NCI-H128 (cell line): ENCODE results near the gene ARPP21.
"Not testable (repeated sequence)": the region's sequence is repeated elsewhere in the genome, so short reads cannot be mapped to it uniquely, and the experiment has no call there.

Experiments used
- DNase-seq: peaks from one replicate; lab custom pipeline; 2025; ENCODE audit not compliant: unreplicated experiment; lab: John Stamatoyannopoulos, UW

Gene ARPP21

GRCh38 chr3:35777563-35778554, 138.5 kb downstream of the ARPP21 start:
- no peak for DNase-seq

DNA sequence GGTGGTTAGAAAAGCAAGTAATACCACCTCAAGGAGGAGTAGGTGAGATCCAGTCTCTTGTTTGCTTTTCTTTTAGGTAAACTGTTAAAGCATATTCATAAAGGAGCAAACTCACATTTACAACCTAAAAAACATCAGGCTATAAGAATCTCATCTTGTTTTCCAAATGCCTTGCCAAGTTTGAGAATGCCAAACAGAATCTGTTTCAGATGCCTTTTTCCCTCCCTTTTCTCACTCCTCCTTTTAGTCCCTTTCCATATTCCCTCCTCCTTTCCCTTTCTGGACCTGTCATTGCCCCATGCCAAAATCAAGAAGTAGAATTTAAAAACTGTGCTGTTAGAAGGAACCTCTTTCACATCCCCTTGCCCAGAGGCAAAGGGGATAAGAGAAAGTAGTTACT, 140.3 kb downstream of the ARPP21 start:
- no peak for DNase-seq

- DNase-seq: no peak
Observed at GRCh38 chr3:35780800-35781199, 141.5 kb downstream of the ARPP21 start.

DNA sequence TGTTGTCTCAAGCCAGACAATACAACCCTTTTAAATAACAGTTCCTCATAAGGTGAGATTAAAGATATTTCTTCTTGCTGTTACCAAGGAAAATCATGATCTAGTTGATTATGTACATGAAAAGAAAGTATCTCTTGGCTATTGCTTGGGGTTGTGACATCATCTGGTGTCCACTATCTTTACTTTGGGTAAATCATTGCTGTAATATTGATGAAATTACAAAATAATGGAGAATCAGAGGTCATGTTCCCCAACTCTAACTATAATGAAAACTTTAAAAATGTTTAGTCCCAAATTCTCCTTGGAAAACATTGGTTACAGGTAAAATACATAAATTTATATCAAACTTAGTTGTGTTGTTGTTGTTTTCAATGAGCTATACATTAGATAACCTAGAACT, 142.2 kb downstream of the ARPP21 start:
- DNase-seq: no peak

DNA sequence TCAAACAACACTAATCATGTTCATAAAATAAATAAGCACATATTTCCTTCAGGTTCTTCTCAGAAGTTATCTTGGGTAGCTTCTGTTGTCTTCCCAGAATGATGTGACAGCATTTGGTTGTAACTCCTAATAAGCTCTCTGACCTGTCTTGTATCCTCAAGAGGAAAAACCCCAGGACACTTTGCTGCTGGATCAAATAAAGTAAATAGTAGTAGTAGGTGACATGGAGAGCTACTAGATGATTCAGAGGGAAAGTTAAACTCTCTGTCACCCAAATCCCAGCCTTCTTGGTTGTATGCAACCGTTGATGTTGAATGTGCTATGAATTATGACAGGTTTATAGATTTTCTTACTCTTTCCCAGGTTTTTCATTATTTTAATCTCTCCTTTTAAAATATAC, 143.0 kb downstream of the ARPP21 start:
- DNase-seq: no peak

DNA sequence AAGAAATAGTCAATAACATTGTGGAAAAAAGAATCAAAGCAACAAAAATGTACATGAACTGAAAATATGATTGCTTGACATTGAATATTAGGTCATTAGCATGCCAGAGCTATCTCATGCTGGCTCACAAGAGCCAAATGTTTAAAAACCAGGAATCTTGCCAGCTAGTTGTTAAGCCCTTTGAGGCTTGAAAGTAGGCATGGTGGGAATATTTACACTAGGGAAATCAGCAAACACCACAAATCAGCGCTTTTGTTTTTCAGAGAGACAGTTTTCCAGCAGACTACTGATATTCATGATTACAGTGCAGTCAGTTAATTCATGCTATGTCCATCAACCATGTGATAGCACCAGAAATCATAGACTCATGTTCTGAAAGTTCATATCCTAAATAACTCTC, 144.8 kb downstream of the ARPP21 start:
- no peak for DNase-seq

DNA sequence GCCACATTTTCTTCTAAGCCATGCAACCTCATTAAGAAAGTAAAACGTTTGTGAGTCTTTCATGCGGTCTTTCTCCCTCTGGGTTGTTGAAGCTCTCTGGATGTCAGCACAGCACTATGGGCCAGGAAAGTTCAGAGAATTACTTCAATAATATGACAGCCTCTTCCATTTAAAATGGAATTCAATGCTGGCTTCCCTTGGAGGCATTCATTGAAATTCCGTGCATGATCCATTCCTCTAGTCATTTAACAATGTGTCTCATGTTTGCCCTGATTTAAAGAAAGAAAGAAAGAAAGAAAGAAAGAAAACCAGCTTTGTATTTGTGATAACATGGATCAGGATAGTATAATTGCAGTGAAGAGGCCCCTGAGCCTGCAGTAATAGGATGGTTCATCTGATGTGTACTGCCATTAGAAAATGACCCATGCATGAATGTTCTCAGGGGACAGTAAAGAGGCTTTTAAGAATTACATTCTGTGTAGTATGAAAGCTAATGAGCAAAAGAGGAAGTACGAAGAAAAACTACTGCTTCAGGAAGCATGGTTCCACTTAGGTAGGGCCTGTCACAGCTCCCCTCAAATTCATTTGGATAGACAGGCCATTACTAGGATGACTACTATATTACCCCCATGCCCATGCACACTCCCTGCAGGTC, 146.0 kb downstream of the ARPP21 start:
- DNase-seq: no peak

DNA sequence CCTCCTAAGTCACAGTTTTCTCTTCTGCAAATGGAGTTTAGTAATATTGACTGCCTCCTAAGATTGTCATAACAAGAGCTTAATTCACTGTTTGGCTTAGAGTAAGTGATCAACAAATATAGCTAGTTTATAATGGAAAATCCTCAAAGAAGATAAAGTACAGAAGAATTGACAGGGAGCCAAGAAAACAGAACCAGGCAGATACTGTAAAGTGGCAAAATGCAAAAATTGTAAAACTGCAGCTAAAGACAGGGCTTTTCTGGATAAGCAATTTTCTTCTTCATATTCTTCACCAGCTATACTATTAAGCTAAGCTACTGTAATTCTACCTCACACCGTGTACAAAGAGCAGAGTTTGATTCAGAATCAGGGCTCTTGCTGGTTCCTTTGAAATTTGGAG, 148.6 kb downstream of the ARPP21 start:
- no peak for DNase-seq

- no peak for DNase-seq
Observed at GRCh38 chr3:35789042-35789831, 149.9 kb downstream of the ARPP21 start.

- DNase-seq: no peak
Observed at GRCh38 chr3:35790764-35791163, 151.4 kb downstream of the ARPP21 start.

- DNase-seq: no peak
Observed at GRCh38 chr3:35793667-35794066, 154.3 kb downstream of the ARPP21 start.

DNA sequence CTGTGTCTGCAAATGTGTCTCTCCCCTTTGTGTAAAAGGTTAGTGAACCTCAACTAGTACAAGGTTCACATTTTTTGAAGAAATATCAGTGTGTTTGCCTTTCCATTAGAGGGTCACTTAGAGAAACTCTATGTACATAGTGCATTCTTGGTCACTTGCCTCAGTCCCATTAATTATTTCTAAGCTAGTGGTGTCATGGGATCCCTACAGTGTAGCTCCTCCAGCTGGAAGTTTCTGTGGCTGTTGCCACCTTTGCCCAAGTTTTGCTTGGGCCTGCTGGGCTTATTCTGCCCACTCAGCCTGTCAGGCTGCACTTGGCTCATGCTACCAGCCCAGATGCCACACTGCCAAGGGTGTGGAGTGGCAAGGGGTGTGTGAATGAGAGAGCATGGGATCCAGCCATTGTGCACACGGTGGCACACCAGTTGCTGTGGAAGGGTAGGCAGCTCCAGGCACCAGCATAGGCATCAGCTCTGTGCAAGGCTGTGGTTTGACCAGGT, 161.7 kb downstream of the ARPP21 start:
- DNase-seq: no peak

GRCh38 chr3:35814531-35814930, 175.2 kb downstream of the ARPP21 start:
- DNase-seq: no peak

DNA sequence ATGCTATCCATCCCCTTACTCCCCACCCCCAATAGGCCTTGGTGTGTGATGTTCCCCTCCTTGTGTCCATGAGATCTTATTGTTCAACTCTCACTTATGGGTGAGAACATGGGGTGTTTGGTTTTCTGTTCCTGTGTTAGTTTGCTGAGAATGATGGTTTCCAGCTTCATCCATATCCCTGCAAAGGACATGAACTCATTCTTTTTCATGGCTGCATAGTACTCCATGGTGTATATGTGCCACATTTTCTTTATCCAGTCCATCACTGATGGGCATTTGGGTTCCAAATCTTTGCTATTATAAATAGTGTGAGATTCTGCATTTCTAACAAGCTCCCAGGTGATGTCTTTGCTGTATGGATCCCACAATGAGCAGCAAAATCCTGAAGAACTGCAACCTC, 176.5 kb downstream of the ARPP21 start:
- not testable (repeated sequence) for DNase-seq

DNA sequence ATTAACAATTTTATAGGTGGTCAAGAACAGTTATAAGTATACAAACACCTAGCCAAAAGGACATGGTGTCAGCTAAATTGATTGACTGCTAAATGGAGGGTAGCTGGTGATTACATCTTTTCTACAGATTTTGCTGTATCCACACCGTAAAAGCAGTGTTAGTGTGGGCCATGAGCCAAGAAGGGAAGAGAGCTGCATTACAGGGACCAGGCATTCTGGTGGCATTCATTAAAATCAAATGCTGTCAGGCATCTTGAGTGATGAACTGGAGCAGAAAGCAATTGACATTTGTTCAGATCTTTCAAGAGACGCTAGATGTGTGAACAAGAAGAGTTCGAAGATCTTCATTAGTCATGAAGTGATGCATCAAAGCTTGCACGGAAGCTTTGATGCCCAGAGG, 177.9 kb downstream of the ARPP21 start:
- no peak for DNase-seq

- DNase-seq: no peak
Observed at GRCh38 chr3:35832140-35832571, 192.8 kb downstream of the ARPP21 start.
